K562 (cell line): ENCODE data around the gene TIMP2. TPM values are rescaled to one million over a fixed set of nuclear protein-coding genes. Genes with fewer than 3 reads are reported as not detected.

Source experiments
- ATAC-seq: fragments of 200-7000 bp; cut with Tn5 transposase; 3 replicates; pipeline ENCODE4 v1.9.1; 2020; ENCODE audit warnings: moderate library complexity
- BruUV-seq: library from RNA; stranded (reverse); fragments of 400-500 nt; replicated peaks from 2 replicates; lab custom pipeline; 2021; lab: Mats Ljungman, UMichigan
- CTCF ChIA-PET: fragments of 300-600 bp; formaldehyde crosslinking; extraction: SDS; loops from one replicate; lab custom pipeline; 2021; ENCODE audit warnings: low intra/inter-chr PET ratio; lab: Yijun Ruan, JAX
- POLR2A ChIA-PET: fragments of 300-600, 350-650 bp; sonication (Branson Sonifier 250); formaldehyde crosslinking; extraction: SDS; loops from one replicate; lab custom pipeline; 2021; ENCODE audit warnings: antibody characterized with exemption, inconsistent platforms; lab: Yijun Ruan, JAX
- DNase-seq, 4 experiments: peaks; one replicate each; pipeline versions ENCODE4 v3.0.0 to v3.0.0-alpha.2; 2011 to 2018; ENCODE audit warnings: low spot score in 3 of 4, mixed read lengths in 3 of 4; ENCODE audit errors: extremely low read depth in 1 of 4
- FAIRE-seq: peaks from 2 replicates; lab custom pipeline; 2011; peaks lifted over from hg19 to GRCh38; lab: Jason Lieb, UNC
- H2AFZ ChIP-seq: 2 replicates; pipeline ENCODE4 v1.6.0; 2011; ENCODE audit warnings: low read depth, low read length, control low read depth, inconsistent platforms
- H3K27ac ChIP-seq: fragments of 200-600 bp; 3 replicates; pipeline ENCODE4 v1.8.0; 2011; ENCODE audit warnings: low read depth, mild to moderate bottlenecking, control low read depth, inconsistent platforms, low read length, moderate library complexity, mixed read lengths; ENCODE audit errors: extremely low read depth
- H3K27me3 ChIP-seq, 2 experiments: fragments of 300-600 bp in 1 of 2; 2 replicates in 1 of 2; 3 replicates in 1 of 2; pipeline versions ENCODE4 v1.6.0 to v1.8.0; 2011; ENCODE audit warnings: inconsistent platforms in 2 of 2, low read length in 2 of 2, mild to moderate bottlenecking in 1 of 2, mixed read lengths in 1 of 2, moderate library complexity in 1 of 2; ENCODE audit not compliant: control insufficient read depth in 2 of 2, insufficient read depth in 2 of 2
- H3K36me3 ChIP-seq: fragments of 300-600 bp; 3 replicates; pipeline ENCODE4 v1.8.0; 2011; ENCODE audit warnings: mild to moderate bottlenecking, low read length, inconsistent platforms; ENCODE audit not compliant: control insufficient read depth, insufficient read depth
- H3K4me1 ChIP-seq, 2 experiments: fragments of 200-600 bp in 1 of 2; replicated peaks in 1 of 2; 2 replicates in 1 of 2; 3 replicates in 1 of 2; pipeline versions ENCODE4 v1.5.1 to v1.8.0; 2011; ENCODE audit warnings: inconsistent platforms in 2 of 2, low read length in 2 of 2, mild to moderate bottlenecking in 1 of 2, mixed read lengths in 1 of 2, moderate library complexity in 1 of 2; ENCODE audit not compliant: control insufficient read depth in 2 of 2, insufficient read depth in 2 of 2
- H3K4me2 ChIP-seq: 2 replicates; pipeline ENCODE4 v1.6.1; 2011; ENCODE audit warnings: low read length, control low read depth, inconsistent platforms, mixed read lengths; ENCODE audit not compliant: insufficient read depth
- H3K4me3 ChIP-seq: fragments of 200-600 bp; sonication (generic), shearing (Covaris generic); 2 replicates; pipeline ENCODE4 v1.5.1; 2016; ENCODE audit warnings: control low read depth, inconsistent platforms
- H3K79me2 ChIP-seq: fragments of 200-600 bp; 3 replicates; pipeline ENCODE4 v1.8.0; 2011; ENCODE audit warnings: low read length, inconsistent platforms; ENCODE audit not compliant: control insufficient read depth, insufficient read depth
- H3K9ac ChIP-seq, 2 experiments: 2 replicates each; pipeline versions ENCODE4 v1.6.0 to v1.6.1; 2011; ENCODE audit warnings: low read depth in 2 of 2, low read length in 2 of 2, control low read depth in 1 of 2, inconsistent platforms in 1 of 2, mild to moderate bottlenecking in 1 of 2, mixed read lengths in 1 of 2; ENCODE audit not compliant: insufficient read depth in 1 of 2
- H3K9me1 ChIP-seq: one replicate; pipeline ENCODE4 v1.6.0; 2011; ENCODE audit warnings: inconsistent platforms, mild to moderate bottlenecking, low read length, moderate library complexity; ENCODE audit not compliant: control insufficient read depth, insufficient read depth
- H3K9me3 ChIP-seq: replicated peaks from 2 replicates; pipeline ENCODE4 v1.5.1; 2011; ENCODE audit warnings: low read depth, low read length, inconsistent platforms; ENCODE audit not compliant: control insufficient read depth, insufficient read depth
- H4K20me1 ChIP-seq: replicated peaks from 2 replicates; pipeline ENCODE4 v1.6.1; 2011; ENCODE audit warnings: low read length, inconsistent platforms, mixed read lengths; ENCODE audit not compliant: control insufficient read depth, insufficient read depth
- AFF4 ChIP-seq: sonication (generic); formaldehyde crosslinking; IDR thresholded peaks from 2 replicates; pipeline ENCODE4 v1.8.0; 2023; ENCODE audit warnings: mild to moderate bottlenecking, missing genetic modification reagents
- FOS ChIP-seq: IDR thresholded peaks from 3 replicates; pipeline ENCODE4 v1.6.1; 2011; ENCODE audit not compliant: insufficient read length; ENCODE audit errors: extremely low read depth
- FOXM1 ChIP-seq, 2 experiments: fragments of 450-650 bp in 1 of 2; sonication (generic) in 1 of 2; formaldehyde crosslinking in 1 of 2; IDR thresholded peaks; 2 replicates each; pipeline versions ENCODE4 v1.6.1 to v1.9.0; 2017 to 2022; ENCODE audit warnings: low read depth in 2 of 2, mild to moderate bottlenecking in 2 of 2, missing genetic modification reagents in 1 of 2, moderate library complexity in 1 of 2
- KLF13 ChIP-seq: fragments of 450-650 bp; IDR thresholded peaks from 2 replicates; pipeline ENCODE4 v1.6.1; 2016; ENCODE audit warnings: missing genetic modification characterization, low read depth, mild to moderate bottlenecking, missing compliant biosample characterization, moderate library complexity, borderline replicate concordance
- MAZ ChIP-seq, 2 experiments: fragments of 450-650 bp in 1 of 2; sonication (generic) in 1 of 2; formaldehyde crosslinking; IDR thresholded peaks in 1 of 2; conservative IDR thresholded peaks in 1 of 2; 2 replicates each; pipeline versions ENCODE4 v1.4.0 to v1.5.0; 2020; ENCODE audit warnings: mild to moderate bottlenecking in 1 of 2, missing genetic modification reagents in 1 of 2
- NCOA1 ChIP-seq: fragments of 450-650 bp; IDR thresholded peaks from 2 replicates; pipeline ENCODE4 v1.6.1; 2016; ENCODE audit warnings: low read depth
- NFRKB ChIP-seq: fragments of 450-650 bp; IDR thresholded peaks from 2 replicates; pipeline ENCODE4 v1.6.1; 2016; ENCODE audit warnings: low read depth
- OTX1 ChIP-seq: fragments of 450-650 bp; formaldehyde crosslinking; IDR thresholded peaks from 2 replicates; pipeline ENCODE4 v1.4.0; 2022; ENCODE audit warnings: mild to moderate bottlenecking
- RBFOX2 ChIP-seq: fragments of 200-400 bp; formaldehyde crosslinking; IDR thresholded peaks from 2 replicates; pipeline ENCODE4 v1.6.1; 2017; ENCODE audit warnings: low read depth, mild to moderate bottlenecking, low read length, moderate library complexity
- SMARCB1 ChIP-seq: IDR thresholded peaks from 2 replicates; pipeline ENCODE4 v1.6.1; 2011; ENCODE audit warnings: improper control_type of control experiment, low read depth; ENCODE audit not compliant: insufficient read length
- SMARCC2 ChIP-seq: fragments of 450-650 bp; IDR thresholded peaks from 2 replicates; pipeline ENCODE4 v1.6.1; 2017; ENCODE audit warnings: antibody characterized with exemption, moderate library complexity, mild to moderate bottlenecking, low read depth
- SNAPC5 ChIP-seq: fragments of 250-450 bp; sonication (Bioruptor Pico); IDR thresholded peaks from 2 replicates; pipeline ENCODE4 v1.8.0; 2021; ENCODE audit warnings: moderate library complexity, mild to moderate bottlenecking, inconsistent platforms
- TBP ChIP-seq: optimal IDR thresholded peaks from 2 replicates; pipeline ENCODE3; 2011; ENCODE audit warnings: low read depth, low read length, improper control_type of control experiment
- U2AF1 ChIP-seq: fragments of 200-400 bp; formaldehyde crosslinking; optimal IDR thresholded peaks from 2 replicates; pipeline ENCODE3; 2017; ENCODE audit warnings: mild to moderate bottlenecking, low read depth, low read length, moderate library complexity
- ZBTB9 ChIP-seq: fragments of 450-650 bp; formaldehyde crosslinking; IDR thresholded peaks from 2 replicates; pipeline ENCODE4 v1.4.0; 2020; ENCODE audit warnings: mild to moderate bottlenecking, moderate library complexity
- WGBS: fragments of 100-300 bp; shearing (Covaris generic); methylation state at CpG from one replicate; pipeline ENCODE4 v1.1.6; 2016; ENCODE audit warnings: low coverage, mixed read lengths; ENCODE audit not compliant: insufficient coverage; ENCODE audit errors: missing lambda C conversion rate; 5-methylcytosine and 5-hydroxymethylcytosine counted together
- in situ Hi-C: fragments of 300-500 bp; cut with MboI; formaldehyde crosslinking; loops from 4 replicates; pipeline ENCODE4 v1.15.0; 2018; ENCODE audit warnings: inconsistent platforms, mixed read lengths
- intact Hi-C: fragments of 100-400 bp; cut with micrococcal nuclease; formaldehyde crosslinking; loops from 2 replicates; pipeline ENCODE4 v1.14.2; 2022
- polyA plus RNA-seq, 8 experiments: library from polyadenylated mRNA; depleted of rRNA in 4 of 8; stranded (reverse) in 5 of 8; unstranded in 3 of 8; fragments of >200 nt; fragmentation: Nextera tagmentation in 2 of 8; fragmentation: Illumina TruSeq in 1 of 8; extraction: Ambion mirVana in 2 of 8; extraction: Trizol in 1 of 8; gene quantifications; 2 replicates each; pipeline versions ENCODE4 v1.2.1 to v1.2.3, GENCODE V29; 2011 to 2014; ENCODE audit warnings: inconsistent platforms in 1 of 8, missing spikeins in 1 of 8
- total RNA-seq, 7 experiments: library from RNA; depleted of rRNA in 6 of 7; stranded (reverse); fragments of >200 nt in 6 of 7; fragmentation: Illumina TruSeq in 2 of 7; extraction: Trizol in 2 of 7; gene quantifications; 2 replicates each; pipeline versions ENCODE4 v1.2.1 to v1.2.3, GENCODE V29; 2011 to 2021; ENCODE audit warnings: low replicate concordance in 1 of 7

The TIMP2 gene
- total and polyA plus RNA-seq, 9 of the 15 experiments (the other 6 are each of a cell fraction or from before 2014, with no cell fraction given) = 0.55 TPM; not detected in 8

- peak; percentile 68 to 81 (median 74) for DNase-seq
- FAIRE-seq = peak; percentile 85
- no TSS peak for BruUV-seq
- H3K27ac ChIP-seq = peak overlapping the region; percentile 64; the same call in 2 of the 3 replicates
- H3K79me2 ChIP-seq = no peaks in the 10 kb centered on the region
- H3K4me3 ChIP-seq = no peak overlapping the region
- H3K4me1 ChIP-seq = peaks cover 3 to 15% of the 10 kb centered on the region in 2 experiments; a peak in 3 of 5 replicates
- intact Hi-C loops (no loop called here), in situ Hi-C loops (no loop called here)
- POLR2A ChIA-PET = interaction anchor here (0.6 to 1.3 kb wide), 4 partner anchors 12 to 42 kb away, joined by 3 to 5 read pairs (median 4); no protein-coding TSS in a partner anchor
- CTCF ChIA-PET = no interaction called here
- no peaks in the 10 kb centered on the region for H3K36me3 ChIP-seq
- H3K27me3 ChIP-seq = peaks cover 6 to 12% of the 10 kb centered on the region in 2 experiments; a peak in 4 of 5 replicates
- H3K4me2 ChIP-seq = peak overlapping the region; percentile 51
- ATAC-seq = peak; percentile 95
- no peaks in the 10 kb centered on the region for H3K9me1 ChIP-seq
- H3K9ac ChIP-seq = peak overlapping the region in 1 of 2 experiments; percentile 39; a peak in 1 of 4 replicates
- WGBS = 36% methylated on average over 17 of the region's 17 CpGs
- no peaks in the 10 kb centered on the region for H4K20me1 ChIP-seq
- H3K9me3 ChIP-seq = no peaks in the 10 kb centered on the region
- peak overlapping the region; percentile 87 for H2AFZ ChIP-seq
- TF ChIP-seq KLF13 = peak; percentile 63
- peak; percentile 76 for TF ChIP-seq FOXM1 (IDR thresholded peaks at IDR 0.05; ENCODE audit: low read depth)
- TF ChIP-seq FOXM1 (CRISPR knock-in tag; IDR thresholded peaks at IDR 0.05; ENCODE audit: low read depth) = no peak; the same call in 1 of the 2 replicates
- no peak for TF ChIP-seq U2AF1
- TF ChIP-seq TBP = peak; percentile 59
- TF ChIP-seq SNAPC5 = no peak
- peak; percentile 56 for TF ChIP-seq FOS
- TF ChIP-seq SMARCB1 = no peak
- TF ChIP-seq MAZ (CRISPR knock-in tag; conservative IDR thresholded peaks at IDR 0.05 in 1 of 2, IDR thresholded peaks at IDR 0.05 in 1 of 2) = peak; percentile 56 to 76; a peak in 3 of 4 replicates
- TF ChIP-seq NFRKB = peak; percentile 79
- TF ChIP-seq ZBTB9 (CRISPR knock-in tag) = peak; percentile 82
- TF ChIP-seq NCOA1 = no peak
- TF ChIP-seq SMARCC2 = peak; percentile 65; the same call in 1 of the 2 replicates
- no peak for TF ChIP-seq AFF4 (CRISPR knock-in tag)
- TF ChIP-seq RBFOX2 = peak; percentile 55
- no peak for TF ChIP-seq OTX1 (CRISPR knock-in tag)
These were observed 62.8 kb downstream of the TIMP2 start for GRCh38 chr17:78862073-78863023.
